Measurements from ENCODE around the gene DSN1.

The DSN1 gene

GRCh38 chr20:36796117-36796516 lies 22.6 kb upstream of the DSN1 start:
- no peak overlapping the region for H3K4me3 ChIP-seq (replicated peaks; ENCODE audit: low read depth, low read length)
- TF ChIP-seq, protein P1, sequence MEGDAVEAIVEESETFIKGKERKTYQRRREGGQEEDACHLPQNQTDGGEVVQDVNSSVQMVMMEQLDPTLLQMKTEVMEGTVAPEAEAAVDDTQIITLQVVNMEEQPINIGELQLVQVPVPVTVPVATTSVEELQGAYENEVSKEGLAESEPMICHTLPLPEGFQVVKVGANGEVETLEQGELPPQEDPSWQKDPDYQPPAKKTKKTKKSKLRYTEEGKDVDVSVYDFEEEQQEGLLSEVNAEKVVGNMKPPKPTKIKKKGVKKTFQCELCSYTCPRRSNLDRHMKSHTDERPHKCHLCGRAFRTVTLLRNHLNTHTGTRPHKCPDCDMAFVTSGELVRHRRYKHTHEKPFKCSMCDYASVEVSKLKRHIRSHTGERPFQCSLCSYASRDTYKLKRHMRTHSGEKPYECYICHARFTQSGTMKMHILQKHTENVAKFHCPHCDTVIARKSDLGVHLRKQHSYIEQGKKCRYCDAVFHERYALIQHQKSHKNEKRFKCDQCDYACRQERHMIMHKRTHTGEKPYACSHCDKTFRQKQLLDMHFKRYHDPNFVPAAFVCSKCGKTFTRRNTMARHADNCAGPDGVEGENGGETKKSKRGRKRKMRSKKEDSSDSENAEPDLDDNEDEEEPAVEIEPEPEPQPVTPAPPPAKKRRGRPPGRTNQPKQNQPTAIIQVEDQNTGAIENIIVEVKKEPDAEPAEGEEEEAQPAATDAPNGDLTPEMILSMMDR (IDR thresholded peaks at IDR 0.05; ENCODE audit: low read depth, low read length, missing control alignments) = no peak
- no peak for DNase-seq (ENCODE audit: extremely low read depth, low read depth)

DNA sequence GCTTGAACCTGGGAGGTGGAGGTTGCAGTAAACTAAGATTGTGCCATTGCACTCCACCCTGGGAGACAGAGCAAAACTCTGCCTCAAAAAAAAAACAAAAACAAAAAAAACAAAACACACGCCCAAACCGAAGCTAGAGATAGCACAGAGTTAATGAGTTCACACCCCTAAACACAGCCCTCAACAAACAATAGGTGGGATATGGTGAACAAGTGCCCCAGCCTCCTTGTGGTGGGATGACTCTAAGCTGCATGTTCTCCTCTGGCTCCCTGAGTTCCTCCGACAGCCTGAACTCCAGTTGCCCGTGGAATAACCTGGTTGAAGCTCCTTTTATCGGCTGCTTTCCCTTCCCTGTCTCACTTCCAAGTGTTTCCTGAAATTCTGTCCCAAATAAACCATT lies 22.1 kb upstream of the DSN1 start:
- TF ChIP-seq, protein P1 (IDR thresholded peaks at IDR 0.05; ENCODE audit: low read depth, low read length, missing control alignments) = no peak
- no peak for DNase-seq (ENCODE audit: extremely low read depth, low read depth)
- no peak overlapping the region for H3K4me3 ChIP-seq (replicated peaks; ENCODE audit: low read depth, low read length)

- TF ChIP-seq, protein P1 (IDR thresholded peaks at IDR 0.05; ENCODE audit: low read depth, low read length, missing control alignments) = no peak
- no peak for DNase-seq (ENCODE audit: extremely low read depth, low read depth)
- H3K4me3 ChIP-seq (replicated peaks; ENCODE audit: low read depth, low read length) = no peak overlapping the region
Measured at GRCh38 chr20:36794116-36794474, 20.5 kb upstream of the DSN1 start.

DNA sequence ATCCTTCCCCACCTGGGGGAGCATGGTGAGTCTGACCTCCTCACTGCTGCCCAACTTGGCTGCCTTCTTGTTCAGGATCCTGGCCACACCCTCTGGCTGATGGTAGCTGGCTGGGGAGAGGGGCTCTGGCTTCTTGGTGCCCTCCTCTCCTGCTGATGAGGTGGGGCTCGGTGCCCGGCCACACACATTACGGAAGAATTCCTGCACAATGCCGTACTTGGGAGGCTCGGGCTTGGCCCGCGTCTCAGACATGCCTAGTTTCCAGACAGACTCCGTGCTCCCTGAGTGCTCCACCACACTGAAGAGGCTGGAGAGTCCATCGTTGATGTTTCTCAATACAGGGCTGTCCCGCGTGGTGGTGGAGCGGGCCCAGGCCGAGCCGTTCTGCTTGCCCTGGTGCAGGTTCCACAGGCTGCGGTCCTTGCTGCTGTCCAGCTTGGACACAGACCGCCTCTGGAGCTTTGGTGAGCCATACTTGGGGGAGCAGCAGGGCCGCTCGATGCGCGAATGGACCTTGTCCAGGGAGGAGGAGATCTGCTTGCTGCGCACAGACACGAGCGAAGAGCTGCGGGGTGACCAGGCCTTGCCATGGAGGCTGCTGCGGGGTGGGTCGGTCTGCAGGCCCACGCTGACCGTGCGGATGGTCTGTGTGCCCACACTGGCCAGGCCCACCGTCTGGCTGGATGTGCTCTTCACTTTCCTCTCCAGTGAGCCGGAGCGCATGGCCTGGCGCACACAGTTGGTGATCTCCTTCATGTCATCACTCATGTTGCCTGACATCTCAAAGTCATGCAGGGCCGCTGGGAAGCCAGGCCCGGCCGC lies 19.9 kb upstream of the DSN1 start:
- DNase-seq (ENCODE audit: extremely low read depth, low read depth) = no peak
- TF ChIP-seq, protein P1 (IDR thresholded peaks at IDR 0.05; ENCODE audit: low read depth, low read length, missing control alignments) = no peak
- H3K4me3 ChIP-seq (replicated peaks; ENCODE audit: low read depth, low read length) = no peak overlapping the region

GRCh38 chr20:36792422-36792821 lies 18.9 kb upstream of the DSN1 start:
- DNase-seq (ENCODE audit: extremely low read depth, low read depth) = no peak
- TF ChIP-seq, protein P1 (IDR thresholded peaks at IDR 0.05; ENCODE audit: low read depth, low read length, missing control alignments) = peak; percentile 45
- H3K4me3 ChIP-seq (replicated peaks; ENCODE audit: low read depth, low read length) = no peak overlapping the region

- H3K4me3 ChIP-seq (replicated peaks; ENCODE audit: low read depth, low read length) = no peak overlapping the region
- DNase-seq (ENCODE audit: extremely low read depth, low read depth) = no peak
- TF ChIP-seq, protein P1 (IDR thresholded peaks at IDR 0.05; ENCODE audit: low read depth, low read length, missing control alignments) = no peak
Measured at GRCh38 chr20:36791862-36792261, 18.3 kb upstream of the DSN1 start.

DNA sequence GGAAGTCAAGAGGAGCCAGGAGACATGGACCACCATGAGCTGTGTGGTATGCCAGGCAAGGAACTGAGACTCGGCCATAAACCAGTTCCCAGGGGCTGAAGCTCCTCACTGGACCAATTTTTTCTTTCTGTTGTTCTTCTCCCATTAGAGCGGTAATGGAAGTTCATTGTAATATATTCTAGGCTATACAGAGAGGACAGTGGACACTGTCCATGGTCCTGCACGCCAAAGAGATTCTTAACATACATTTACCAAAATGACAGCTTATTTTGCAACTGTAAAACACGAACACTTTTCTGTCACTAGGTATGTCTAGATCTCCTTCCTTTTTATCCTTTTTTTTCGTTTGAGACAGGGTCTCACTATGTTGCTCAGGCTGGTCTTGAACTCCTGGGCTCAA lies 13.1 kb upstream of the DSN1 start:
- TF ChIP-seq, protein P1 (IDR thresholded peaks at IDR 0.05; ENCODE audit: low read depth, low read length, missing control alignments) = no peak
- DNase-seq (ENCODE audit: extremely low read depth, low read depth) = no peak
- H3K4me3 ChIP-seq (replicated peaks; ENCODE audit: low read depth, low read length) = no peak overlapping the region

Data from HFF-Myc (cell line).